ENCODE measurements around the gene MARK4. TPM values are rescaled to one million over a fixed set of nuclear protein-coding genes. Genes with fewer than 3 reads are reported as not detected.

The MARK4 gene
- total RNA-seq, 1 donor from 2014 or later: 32.6 TPM

DNA sequence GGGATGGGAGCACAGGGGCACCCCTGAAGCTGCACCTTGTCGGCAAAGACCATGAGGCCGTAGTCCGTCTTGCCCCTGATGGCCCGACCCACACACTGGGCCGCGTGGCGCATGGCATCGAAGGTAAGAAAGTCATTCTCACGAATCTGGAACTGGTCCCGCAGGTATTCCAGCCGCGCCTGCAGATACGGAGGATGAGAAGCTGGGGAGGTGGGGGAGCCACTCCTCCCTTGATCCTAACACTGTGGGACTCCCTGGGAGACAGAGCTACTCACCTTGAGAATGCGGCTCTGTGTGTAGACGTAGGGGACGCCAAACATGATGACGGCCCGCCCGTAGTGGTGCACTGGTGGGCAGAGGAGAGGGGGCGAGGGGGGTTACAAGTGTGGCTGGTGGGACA is 101.4 kb downstream of the MARK4 start:
- DNase-seq (ENCODE audit: low spot score in 2 of 2) (no peak), FAIRE-seq (no peak)

DNA sequence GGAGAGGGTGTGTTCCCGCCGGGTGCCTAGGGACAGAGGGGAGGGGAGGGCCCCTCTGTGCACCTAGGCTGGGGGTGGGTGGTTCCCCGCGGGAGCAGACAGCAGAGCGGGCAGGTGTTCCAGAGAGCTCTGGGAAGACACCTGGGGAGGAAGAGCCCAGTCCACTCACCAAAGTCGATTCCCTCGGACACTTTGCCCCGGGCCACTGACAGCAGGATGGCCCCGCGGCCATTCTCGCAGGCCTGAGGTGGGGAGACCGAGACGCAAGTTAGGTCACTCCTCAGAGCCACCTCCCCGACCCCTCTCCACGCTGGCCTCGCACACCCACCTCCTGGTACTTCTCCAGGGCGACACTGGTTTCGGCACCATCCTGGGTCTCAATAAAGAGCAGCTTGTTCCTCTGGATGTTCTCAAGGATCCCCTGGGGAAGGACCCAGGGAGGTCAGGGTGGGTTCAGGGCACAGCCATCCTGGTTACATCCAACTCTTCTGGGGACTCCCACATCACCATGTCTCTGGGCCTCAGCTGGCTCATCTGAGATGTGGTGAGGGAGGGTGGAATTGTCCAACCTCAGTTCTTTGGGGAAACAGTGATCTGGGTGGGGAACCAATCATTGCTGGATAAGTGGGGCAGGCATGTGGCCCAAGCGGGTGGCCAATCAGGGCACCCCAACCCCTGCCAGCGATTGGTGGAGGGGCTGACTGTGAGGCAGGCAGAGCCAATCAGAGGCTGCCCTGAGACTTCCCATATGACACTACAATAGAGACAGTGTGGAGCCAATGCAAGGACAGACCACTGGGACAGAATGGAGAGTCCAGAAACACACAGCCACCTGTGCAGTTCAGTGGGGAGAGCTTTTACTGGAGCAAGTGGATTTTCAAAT is 102.1 kb downstream of the MARK4 start:
- DNase-seq (ENCODE audit: low spot score in 2 of 2): no peak
- no peak for FAIRE-seq

DNA sequence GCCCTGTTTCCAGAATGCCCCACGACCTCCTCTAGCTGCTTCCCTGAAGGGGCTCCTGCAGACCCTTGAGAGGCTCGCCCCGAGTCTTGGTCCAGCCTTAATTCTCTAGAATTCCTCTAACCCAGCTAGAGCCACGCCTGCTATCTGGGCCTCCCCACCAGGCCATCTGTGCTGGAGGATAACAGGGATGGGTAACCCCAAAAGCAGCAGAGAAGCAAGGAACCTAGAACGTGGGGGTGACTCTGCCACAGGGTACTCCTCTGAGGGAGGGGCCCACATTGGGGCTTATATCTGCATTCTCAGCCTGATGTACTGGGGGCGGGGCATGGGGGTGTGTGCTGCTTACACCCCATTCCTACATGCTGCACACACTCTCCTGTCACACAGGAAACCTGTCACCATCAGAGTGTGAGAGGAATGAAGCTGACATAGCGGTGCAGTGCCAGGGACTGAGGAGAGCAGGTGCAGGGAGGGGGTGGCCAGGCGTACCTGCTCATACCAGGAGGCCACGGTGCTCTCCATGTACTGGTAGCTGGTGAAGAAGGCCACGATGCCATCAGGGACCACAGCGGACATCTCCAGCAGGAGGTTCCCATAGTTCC is 103.3 kb downstream of the MARK4 start:
- DNase-seq (ENCODE audit: low spot score in 2 of 2) (no peak), FAIRE-seq (no peak)

Other genes starting within 250 kb of the MARK4 start
- gene RELB, start 249.8 kb upstream of the MARK4 start, total RNA-seq: 0.41 TPM
- gene CLASRP, start 212.2 kb upstream of the MARK4 start, total RNA-seq: 5.3 TPM
- under 0.01 TPM for gene ZNF296, start 174.8 kb upstream of the MARK4 start, total RNA-seq
- 11.8 TPM for gene GEMIN7, start 172.0 kb upstream of the MARK4 start, total RNA-seq
- 24.1 TPM for gene PPP1R37, start 158.1 kb upstream of the MARK4 start, total RNA-seq
- 1.2 TPM for gene NKPD1, start 90.3 kb upstream of the MARK4 start, total RNA-seq
- 2.9 TPM for gene TRAPPC6A, start 73.0 kb upstream of the MARK4 start, total RNA-seq
- gene BLOC1S3, start 72.5 kb upstream of the MARK4 start, total RNA-seq: 3.3 TPM
- not detected for gene EXOC3L2, start 5.9 kb upstream of the MARK4 start, total RNA-seq
- gene CKM, start 71.6 kb downstream of the MARK4 start, total RNA-seq: not detected
- gene KLC3, start 89.5 kb downstream of the MARK4 start, total RNA-seq: 0.41 TPM
- 14.3 TPM for gene ERCC2, start 119.3 kb downstream of the MARK4 start, total RNA-seq
- gene PPP1R13L, start 153.8 kb downstream of the MARK4 start, total RNA-seq: under 0.01 TPM
- 3.7 TPM for gene POLR1G, start 155.4 kb downstream of the MARK4 start, total RNA-seq
- 55.0 TPM for gene ERCC1, start 172.6 kb downstream of the MARK4 start, total RNA-seq
- gene FOSB, start 216.7 kb downstream of the MARK4 start, total RNA-seq: 2.0 TPM
- gene RTN2, start 245.8 kb downstream of the MARK4 start, total RNA-seq: 54.2 TPM
- 0.82 TPM for gene PPM1N, start 247.2 kb downstream of the MARK4 start, total RNA-seq